ENCODE data around the gene TMEM181. TPM values are rescaled to one million over a fixed set of nuclear protein-coding genes. Genes with fewer than 3 reads are reported as not detected.

The TMEM181 gene
- total and polyA plus RNA-seq, 2 experiments from 2014 or later = 11.9 to 25.2 TPM

GRCh38 chr6:158622545-158623190, 62.8 kb downstream of the TMEM181 start (continued):
- TF ChIP-seq ZNF462 (CRISPR knock-in tag; IDR thresholded peaks at IDR 0.05) (no peak), ZNF114 (CRISPR knock-in tag; IDR thresholded peaks at IDR 0.05) (no peak), CTCF (conservative IDR thresholded peaks at IDR 0.05; ENCODE audit: low read depth in 2 of 2) (no peak), NANOG (IDR thresholded peaks at IDR 0.05; ENCODE audit: borderline replicate concordance) (no peak), JUNB (IDR thresholded peaks at IDR 0.05; ENCODE audit: unreplicated experiment) (no peak)

Data from GM23338 (cell line).